T-helper 9 cell (primary cell): ENCODE data around the gene POR.

Source experiments
- DNase-seq: peaks from one replicate; pipeline ENCODE4 v3.0.0-alpha.2; 2020

Gene POR

GRCh38 chr7:75916685-75917634 lies 2.0 kb downstream of the POR start:
- DNase-seq: no peak

- DNase-seq: no peak
Measured at GRCh38 chr7:75920431-75921161, 5.6 kb downstream of the POR start.

GRCh38 chr7:75921479-75921878 lies 6.5 kb downstream of the POR start:
- DNase-seq: no peak

GRCh38 chr7:75922966-75923603 lies 8.1 kb downstream of the POR start:
- no peak for DNase-seq

GRCh38 chr7:75924256-75924655 lies 9.3 kb downstream of the POR start:
- no peak for DNase-seq

GRCh38 chr7:75924889-75925288 lies 9.9 kb downstream of the POR start:
- DNase-seq: no peak

- DNase-seq: no peak
Measured at GRCh38 chr7:75925717-75926435, 10.9 kb downstream of the POR start.

- DNase-seq: no peak
Measured at GRCh38 chr7:75928568-75928914, 13.6 kb downstream of the POR start.

GRCh38 chr7:75931680-75932079 lies 16.7 kb downstream of the POR start:
- DNase-seq: no peak

- no peak for DNase-seq
Measured at GRCh38 chr7:75937958-75938786, 23.2 kb downstream of the POR start.

GRCh38 chr7:75938921-75939320 lies 24.0 kb downstream of the POR start:
- DNase-seq: no peak

GRCh38 chr7:75943864-75944263 lies 28.9 kb downstream of the POR start:
- DNase-seq: no peak

- DNase-seq: no peak
Measured at GRCh38 chr7:75944507-75944906, 29.6 kb downstream of the POR start.

GRCh38 chr7:75945297-75946168 lies 30.6 kb downstream of the POR start:
- no peak for DNase-seq

GRCh38 chr7:75946207-75946855 lies 31.4 kb downstream of the POR start:
- no peak for DNase-seq

- DNase-seq: no peak
Measured at GRCh38 chr7:75948179-75948578, 33.2 kb downstream of the POR start.

GRCh38 chr7:75950111-75950681 lies 35.2 kb downstream of the POR start:
- DNase-seq: no peak

- DNase-seq: no peak
Measured at GRCh38 chr7:75951506-75951905, 36.6 kb downstream of the POR start.

- DNase-seq: no peak
Measured at GRCh38 chr7:75953431-75953830, 38.5 kb downstream of the POR start.

GRCh38 chr7:75953931-75954330 lies 39.0 kb downstream of the POR start:
- DNase-seq: no peak
